Stimulated activated CD4-positive, alpha-beta T cell treated with anti-CD3 and anti-CD28 coated beads, Interleukin-15, amount 100 ng/mL, for 48 hours (primary cell): ENCODE results near the gene NOL3.

ENCODE experiments used
- DNase-seq, 2 donors: peaks; one replicate each; pipeline ENCODE4 v3.0.0-alpha.2; 2020; ENCODE audit warnings: low read depth in 2 of 2

The NOL3 gene

GRCh38 chr16:67190041-67190440, 19.7 kb downstream of the NOL3 start, which contains the start of gene EXOC3L1:
Gene EXOC3L1 (minus strand): TSS chr16:67190136. CDS start chr16:67189676, 460 bp downstream.
- DNase-seq: no peak

- no peak for DNase-seq
Observed at GRCh38 chr16:67190448-67191399, 20.4 kb downstream of the NOL3 start.

- no peak for DNase-seq
Observed at GRCh38 chr16:67191411-67191994, 21.2 kb downstream of the NOL3 start.

DNA sequence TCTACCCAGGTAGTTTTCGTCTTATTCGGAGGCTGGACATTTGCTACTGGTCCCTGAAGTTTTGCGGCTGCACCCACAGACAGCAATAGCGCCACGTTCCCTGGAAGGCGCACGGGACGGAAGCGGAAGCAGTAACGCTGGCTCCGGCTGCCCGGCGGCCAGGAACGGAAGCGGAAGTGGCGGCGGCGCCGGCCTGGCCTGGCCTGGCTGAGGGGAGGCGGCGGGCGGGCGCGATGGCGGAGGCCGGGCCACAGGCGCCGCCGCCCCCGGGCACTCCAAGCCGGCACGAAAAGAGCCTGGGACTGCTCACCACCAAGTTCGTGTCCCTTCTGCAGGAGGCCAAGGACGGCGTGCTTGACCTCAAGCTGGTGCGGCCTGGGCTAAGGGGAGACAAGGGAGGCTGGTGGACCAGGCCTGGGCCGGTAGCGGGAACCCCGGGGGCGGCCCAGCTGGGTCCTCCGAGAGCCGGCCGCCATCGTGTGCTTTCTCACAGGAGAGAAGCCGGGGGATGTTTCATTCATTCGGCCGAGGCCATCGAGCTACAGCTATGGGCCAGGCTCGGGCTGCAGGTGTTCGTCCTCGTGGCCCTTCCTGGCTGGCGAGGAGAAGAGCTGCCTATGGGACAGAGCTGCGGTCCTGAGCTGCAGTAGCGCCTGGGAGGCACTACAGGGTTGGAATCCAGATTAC, 21.8 kb downstream of the NOL3 start, which contains the start of gene E2F4:
Gene E2F4, plus strand, starts transcription at position 161 of the 687 bp plus-strand sequence. Its CDS starts 73 bp downstream, at position 234.
- peak; percentile 83 to 86 for DNase-seq

DNA sequence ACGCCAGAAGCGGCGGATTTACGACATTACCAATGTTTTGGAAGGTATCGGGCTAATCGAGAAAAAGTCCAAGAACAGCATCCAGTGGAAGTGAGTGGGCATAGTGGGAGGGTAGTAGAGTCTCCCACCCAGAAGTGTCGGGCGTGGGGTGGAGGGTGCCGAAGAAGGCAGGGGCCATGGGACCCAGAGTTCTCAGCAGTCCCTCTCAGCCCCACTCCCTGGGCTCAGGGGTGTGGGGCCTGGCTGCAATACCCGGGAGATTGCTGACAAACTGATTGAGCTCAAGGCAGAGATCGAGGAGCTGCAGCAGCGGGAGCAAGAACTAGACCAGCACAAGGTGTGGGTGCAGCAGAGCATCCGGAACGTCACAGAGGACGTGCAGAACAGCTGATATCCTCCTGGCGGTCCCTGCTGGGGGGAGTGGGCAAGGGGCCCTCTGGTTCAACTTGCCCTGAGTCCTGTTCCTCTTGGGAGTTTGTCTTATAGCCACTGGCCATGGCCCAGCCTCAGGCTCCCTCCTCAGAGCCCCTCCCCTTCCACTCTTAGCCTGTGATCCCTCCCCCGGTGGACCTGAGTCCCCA, 22.5 kb downstream of the NOL3 start:
- DNase-seq: no peak

DNA sequence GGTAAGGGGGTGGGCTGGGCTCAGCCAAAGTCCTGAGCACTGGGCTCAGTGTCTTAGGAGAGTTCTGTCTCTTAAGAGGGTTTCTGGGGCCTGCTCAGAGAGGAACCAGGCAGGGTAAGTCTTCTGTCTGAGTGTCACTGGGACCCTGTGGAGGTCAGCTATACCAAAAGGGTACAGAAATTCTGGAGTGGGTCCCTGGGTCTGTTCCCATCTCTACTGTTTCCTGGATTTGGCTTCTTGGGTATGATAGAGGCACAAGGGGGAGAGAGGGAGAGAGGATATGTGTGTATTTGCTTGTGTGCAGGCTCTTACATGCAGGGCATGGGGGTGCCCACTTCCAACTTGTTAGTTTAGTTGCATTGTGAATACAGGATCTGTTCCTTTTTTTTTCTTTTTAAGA, 23.2 kb downstream of the NOL3 start:
- no peak for DNase-seq

GRCh38 chr16:67194260-67194659, 23.9 kb downstream of the NOL3 start:
- DNase-seq: no peak

GRCh38 chr16:67195676-67196075, 25.3 kb downstream of the NOL3 start:
- DNase-seq: no peak

DNA sequence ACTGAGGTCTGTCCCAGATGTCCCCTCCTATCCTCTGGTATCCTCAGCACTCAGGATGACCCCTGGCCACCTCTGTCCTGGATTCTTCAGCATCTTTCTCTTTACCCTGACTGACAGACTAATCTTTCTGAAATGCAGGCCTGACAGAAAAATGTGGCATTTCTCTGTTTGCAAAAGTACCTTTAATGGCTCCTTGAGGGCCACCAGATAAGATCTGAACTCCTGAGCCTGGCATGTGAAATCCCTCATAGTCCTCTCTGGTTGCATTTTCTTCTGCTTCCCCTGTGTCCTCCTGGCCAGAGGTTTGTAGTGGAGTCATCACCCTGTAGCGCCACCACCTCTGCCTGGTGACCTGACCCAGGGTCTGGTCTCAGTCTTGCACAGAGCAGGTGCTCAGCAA, 26.5 kb downstream of the NOL3 start:
- no peak for DNase-seq

- DNase-seq: no peak
Observed at GRCh38 chr16:67197704-67198103, 27.4 kb downstream of the NOL3 start.

DNA sequence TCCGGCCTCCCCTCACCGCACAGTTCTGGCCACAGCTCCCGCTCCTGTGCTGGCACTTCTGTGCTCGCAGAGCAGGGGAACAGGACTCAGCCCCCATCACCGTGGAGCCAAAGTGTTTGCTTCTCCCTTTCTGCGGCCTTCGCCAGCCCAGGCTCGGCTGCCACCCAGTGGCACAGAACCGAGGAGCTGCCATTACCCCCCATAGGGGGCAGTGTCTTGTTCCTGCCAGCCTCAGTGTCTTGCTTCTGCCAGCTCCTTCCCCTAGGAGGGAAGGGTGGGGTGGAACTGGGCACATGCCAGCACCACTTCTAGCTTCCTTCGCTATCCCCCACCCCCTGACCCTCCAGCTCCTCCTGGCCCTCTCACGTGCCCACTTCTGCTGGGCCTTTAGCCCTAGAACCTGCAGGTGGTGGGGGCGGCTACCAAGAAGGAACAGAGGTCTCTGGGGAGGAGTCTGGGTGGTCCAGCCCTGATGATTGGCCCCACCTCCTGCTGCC, 27.9 kb downstream of the NOL3 start:
- no peak for DNase-seq

GRCh38 chr16:67199011-67199807, 28.9 kb downstream of the NOL3 start, which contains the start of gene ELMO3:
Gene ELMO3 (plus strand): TSS chr16:67199131. CDS start chr16:67199327, 196 bp downstream.
- DNase-seq: no peak

DNA sequence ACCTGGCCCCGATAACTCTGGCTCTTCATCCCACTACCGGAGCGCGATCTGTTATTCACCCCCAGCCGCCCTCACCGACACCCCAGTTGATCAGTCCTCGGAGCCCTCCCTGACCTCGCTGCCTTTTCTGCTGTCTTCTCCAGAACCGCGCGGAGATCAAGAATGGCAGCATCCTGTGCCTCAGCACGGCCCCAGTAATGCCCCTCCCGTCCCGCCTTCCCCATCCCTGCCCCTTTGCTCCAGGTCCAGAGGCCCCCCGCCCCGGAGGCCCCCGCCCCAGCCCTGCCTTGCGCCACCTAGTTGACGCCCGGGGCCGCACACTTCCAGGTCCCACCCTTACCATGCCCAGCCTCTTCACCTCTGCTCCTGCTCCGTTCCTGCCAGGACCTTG, 29.5 kb downstream of the NOL3 start:
- DNase-seq: no peak

DNA sequence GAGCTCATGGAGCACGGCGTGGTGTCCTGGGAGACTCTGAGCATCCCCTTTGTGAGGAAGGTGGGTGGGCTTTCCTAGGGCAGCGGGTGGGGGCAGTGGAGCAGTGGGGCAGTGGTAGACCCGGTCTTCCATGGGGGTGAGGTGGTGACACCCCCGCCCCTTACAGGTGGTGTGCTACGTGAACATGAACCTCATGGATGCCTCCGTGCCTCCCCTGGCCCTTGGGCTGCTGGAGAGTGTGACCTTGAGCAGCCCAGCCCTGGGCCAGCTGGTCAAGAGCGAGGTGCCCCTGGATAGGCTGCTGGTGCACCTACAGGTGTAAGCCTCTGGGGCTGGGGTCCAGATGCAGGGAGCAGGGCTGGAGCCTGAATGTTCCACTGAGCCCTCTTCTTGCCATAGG, 30.2 kb downstream of the NOL3 start:
- DNase-seq: no peak

DNA sequence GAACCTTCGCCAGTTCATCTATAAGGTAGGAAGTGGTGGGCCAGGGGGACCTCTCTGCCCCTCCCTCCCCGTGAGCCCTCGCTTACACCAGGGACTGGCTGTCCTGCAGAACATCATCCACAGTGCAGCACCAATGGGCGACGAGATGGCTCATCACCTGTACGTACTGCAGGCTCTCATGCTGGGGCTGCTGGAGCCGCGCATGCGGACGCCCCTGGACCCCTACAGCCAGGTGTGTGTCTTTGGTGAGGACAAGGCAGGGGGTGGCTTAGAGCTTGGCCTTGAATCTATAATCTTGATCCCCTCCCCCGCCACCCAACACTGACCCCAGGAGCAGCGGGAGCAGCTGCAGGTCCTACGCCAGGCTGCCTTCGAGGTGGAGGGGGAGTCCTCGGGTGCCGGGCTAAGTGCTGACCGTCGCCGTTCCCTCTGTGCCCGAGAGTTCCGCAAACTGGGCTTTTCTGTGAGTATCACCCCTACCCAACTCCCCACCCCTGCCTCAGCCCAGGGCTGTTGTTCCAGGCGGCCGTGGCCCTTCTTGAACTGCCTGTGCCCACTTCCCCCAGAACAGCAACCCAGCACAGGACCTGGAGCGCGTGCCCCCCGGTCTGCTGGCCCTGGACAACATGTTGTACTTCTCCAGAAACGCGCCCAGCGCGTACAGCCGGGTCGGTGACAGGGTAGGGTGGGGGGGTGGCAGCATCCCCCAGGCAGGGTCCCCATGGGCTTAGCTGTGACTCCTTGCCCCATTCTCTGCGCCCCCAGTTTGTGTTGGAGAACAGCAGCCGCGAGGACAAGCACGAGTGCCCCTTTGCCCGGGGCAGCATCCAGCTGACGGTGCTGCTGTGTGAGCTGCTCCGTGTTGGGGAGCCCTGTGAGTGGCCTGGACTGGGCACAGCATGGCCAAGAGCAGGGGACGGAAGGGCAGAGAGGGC, 31.3 kb downstream of the NOL3 start:
- DNase-seq: no peak

DNA sequence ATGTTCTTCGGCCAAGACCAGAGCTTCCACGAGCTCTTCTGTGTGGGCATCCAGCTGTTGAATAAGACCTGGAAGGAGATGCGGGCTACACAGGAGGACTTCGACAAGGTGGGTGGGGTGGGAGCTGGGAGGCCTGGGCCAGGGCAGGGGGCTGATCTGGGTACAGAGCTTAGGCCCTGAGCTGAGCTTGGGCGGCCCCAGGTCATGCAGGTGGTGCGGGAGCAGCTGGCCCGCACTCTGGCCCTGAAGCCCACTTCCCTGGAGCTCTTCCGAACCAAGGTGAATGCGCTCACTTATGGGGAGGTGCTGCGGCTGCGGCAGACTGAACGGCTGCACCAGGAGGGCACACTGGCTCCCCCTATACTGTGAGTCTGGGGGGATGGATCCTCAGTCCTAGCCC, 32.1 kb downstream of the NOL3 start:
- DNase-seq: no peak

DNA sequence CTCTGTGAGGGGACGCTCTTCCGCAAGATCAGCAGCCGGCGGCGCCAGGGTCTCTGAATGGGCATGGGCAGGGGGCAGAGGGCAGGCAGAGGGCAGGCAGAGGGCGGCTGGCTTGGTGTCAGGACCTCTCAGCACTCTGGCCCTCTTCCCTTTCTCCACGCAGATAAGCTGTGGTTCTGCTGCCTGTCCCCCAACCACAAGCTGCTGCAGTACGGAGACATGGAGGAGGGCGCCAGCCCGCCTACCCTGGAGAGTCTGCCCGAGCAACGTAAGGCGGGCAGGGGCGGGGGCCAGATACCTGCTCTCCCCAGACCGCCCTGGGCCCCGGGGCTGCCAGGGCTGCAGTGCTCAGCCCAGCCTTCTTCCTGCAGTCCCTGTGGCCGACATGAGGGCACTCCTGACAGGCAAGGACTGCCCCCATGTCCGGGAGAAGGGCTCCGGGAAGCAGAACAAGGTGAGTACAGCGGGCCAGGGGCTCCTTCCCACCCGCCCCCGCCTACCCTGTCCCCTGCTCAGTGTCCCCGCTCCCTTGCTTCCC, 32.7 kb downstream of the NOL3 start:
- DNase-seq: no peak

DNA sequence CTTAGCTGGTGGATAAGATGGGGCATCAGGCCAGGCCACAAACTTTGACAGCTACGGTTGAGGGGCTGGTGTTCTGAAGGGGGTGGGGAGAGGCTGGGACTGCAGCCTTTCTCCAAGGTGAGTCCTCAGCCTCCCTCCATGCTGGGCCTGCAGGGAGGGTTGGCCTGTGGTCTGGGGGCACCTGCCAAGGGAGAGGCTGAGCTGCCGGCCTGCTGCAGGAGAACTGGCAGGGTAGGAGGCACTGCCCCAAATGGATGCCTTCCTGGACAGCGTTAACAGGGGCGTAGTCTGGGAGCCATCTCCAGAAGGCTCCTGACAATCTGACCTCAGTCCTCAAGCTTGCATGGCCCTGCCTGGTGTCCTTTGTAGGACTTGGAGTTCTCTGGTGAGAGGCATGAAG, 33.7 kb downstream of the NOL3 start:
- no peak for DNase-seq

DNA sequence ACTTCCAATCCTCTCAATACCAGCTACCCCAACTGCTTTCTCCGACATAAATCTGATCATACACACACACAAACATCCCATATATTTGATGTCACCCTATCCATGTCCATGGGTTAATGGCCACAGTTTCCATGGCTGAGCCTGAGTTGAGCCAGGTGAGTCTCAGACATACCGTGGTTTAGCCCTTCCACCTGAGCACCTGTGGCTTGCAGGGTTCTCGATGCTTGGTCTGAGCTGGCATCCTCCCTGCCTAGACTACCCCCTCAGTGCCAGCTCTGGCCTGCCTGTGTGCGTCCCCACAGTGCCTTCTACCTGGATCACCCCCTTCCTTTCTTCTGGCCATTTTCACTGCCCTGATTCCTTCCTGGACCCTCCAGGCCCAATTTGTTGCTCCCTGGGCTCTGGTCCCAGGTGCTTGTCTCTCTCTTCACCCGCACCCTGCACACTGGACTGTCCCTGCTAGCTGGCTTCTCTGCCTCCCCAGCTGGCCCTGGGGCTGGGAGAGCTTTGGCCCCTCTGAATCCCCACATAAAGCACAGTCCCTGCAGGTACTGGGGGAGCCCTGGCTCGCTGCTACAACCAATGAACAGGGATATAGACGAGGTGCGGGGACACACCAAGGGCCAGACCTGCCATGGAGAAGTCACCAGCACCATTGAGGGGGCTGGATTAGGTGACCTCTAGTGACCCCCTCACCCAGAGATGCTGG, 35.9 kb downstream of the NOL3 start:
- no peak for DNase-seq
